ENCODE measurements around the gene ABHD17A.

Gene ABHD17A

DNA sequence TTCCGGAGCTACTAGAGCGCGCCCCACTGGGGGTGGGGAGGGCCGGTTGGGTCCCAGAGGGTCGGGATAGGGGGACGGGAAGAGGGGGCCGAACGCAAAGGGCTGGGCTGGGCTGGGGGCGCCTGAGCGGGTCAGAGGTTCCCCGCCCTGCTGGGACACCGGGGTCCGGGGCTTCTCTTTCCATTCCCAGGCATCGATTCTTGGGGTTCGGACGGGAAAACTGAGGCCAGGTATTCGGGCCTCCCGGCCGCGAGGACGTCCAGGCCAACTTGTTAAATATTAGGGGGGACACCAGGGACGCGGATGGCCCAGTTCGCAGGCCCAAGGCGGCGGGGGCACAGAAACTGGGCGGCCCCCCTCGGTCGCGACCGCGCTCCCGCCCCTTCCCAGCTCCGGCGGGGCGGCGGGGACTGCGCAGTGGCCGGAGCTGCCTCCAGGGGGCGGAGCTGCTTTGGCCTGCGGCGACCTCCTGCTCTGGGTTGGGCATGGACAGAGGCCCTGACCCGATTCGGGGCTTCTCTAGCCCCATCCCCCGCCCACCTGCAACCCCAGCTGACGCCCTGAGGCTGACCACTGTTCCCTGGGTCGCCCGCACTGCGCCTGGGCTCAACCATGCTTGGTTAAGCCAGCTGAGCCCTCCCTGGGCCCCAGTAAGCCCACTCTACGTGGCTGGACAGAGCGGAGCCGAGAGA lies 20.7 kb downstream of the ABHD17A start:
- peak; percentile 42 for DNase-seq (ENCODE audit: low read depth)

DNA sequence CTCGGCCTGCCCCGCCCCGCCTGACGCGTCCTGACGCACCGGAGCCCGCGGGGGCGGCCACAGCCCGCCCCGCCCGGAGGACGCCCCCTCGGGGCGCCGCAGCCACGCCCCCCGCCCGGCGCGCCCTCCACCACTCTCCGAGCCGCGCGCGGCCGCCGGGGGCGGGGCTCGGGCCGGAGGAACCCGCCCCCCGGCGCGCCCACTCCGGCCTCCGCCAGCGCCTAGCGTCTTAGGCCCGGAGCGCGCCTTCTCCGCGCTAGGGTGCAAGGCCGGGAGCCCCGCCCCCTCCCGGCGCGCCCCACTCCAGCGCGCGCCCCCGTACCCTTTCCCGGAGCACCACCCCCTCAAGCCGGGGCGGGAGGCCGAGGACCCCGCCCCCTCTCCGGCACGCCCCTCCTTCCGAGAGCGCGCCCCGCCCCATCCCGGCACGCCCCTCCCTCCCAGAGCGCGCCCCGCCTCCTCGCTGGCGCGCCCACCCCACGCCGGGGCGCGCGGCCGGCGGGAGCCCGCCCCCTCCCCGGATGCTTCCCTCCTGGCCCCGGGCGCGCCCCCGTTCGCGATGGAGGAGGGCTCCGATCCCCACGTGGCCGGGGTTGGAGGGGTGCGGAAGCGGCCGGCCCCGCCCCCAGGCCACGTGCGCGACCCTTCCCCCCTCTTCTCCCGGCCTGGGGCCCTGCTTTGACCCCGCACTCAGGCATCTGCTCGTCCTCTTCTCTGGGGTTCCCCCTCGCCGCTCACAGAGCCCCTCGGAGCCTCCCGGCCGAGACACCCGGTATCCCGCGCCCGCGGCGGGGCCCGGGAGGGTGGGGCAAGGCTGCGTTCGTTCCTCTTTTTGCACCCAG lies 21.4 kb downstream of the ABHD17A start:
- DNase-seq (ENCODE audit: low read depth) = peak; percentile 92

DNA sequence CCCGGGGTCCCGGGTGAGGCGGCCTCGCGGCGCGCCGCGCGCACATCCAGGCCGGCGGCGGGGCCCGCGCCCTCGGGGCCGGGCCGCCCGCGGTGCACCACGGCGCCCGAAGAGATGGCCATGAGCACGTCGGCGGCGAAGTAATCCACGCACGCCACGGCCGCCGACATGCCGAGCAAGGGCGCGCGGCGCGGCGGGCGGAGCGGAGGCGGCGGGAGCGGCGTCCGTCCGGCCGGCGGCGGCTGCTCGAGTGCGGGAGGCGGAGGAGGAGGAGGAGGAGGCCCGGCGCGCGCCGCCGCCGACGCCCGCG lies 22.0 kb downstream of the ABHD17A start, which contains the start of gene KLF16:
TSS of gene KLF16 (minus strand) at position 252 of the 310 bp plus-strand sequence. CDS start at position 170, 82 bp downstream.
- DNase-seq (ENCODE audit: low read depth) = no peak

DNA sequence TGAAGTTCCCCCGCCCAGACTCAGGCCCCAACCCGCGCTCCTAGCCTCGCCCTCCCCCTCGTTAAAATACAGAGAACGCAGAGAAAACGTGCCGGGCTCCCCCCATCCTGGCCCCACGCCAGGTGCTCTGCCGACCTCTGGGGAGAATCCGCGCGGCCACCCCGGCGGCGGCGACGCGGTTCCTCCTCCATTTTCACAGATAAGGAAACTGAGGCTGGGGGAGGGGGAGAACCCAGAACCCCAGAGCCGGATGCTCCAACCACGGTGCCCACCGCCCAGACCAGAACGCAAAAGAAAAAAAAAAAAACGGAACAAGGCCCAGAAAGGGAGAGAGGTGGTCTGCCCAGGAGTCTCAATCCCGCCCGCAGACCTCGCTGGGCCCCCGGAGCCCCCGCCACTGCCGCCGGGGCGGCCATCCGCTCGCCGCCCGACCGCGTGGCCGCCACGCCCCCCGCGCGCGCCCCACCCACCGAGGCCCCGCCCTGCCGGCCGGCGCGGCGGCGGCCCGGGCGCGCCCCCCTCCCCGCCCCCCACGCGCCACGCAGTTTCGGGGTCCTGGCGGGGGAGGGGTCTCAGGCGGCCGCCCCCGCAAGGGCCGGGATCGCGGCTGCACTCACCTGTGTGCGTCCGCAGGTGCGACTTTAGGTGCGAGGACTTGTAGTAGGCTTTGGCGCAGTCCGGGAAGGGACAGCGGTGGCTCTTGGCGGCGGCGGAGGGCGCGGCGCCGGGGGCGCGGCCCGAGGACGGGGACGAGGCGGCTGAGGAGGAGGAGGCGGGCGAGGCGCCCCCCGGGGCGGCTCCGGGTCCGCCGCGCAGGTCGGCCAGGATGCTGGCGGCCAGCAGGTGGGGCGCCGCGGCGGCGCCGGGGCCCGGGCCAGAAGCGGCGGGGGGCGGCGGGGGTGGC lies 22.6 kb downstream of the ABHD17A start:
- DNase-seq (ENCODE audit: low read depth) = peak; percentile 56

DNA sequence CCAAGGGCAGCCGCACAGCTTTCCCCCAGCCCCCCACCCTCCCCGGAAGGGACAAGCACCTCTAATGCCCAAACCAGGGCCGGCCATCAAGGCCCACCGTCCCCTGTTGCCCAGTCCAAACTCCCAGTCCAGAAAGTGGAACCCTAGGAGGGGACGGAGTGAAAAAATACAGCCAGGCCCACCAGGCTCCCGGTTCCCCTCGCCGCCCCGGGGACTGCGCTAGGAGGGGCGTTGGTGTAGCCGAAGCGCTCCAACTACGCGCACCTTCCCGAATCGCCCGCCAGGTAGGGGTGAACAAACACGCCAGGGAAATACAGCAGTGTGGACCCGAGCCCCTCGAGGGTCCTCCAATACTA lies 23.2 kb downstream of the ABHD17A start:
- DNase-seq (ENCODE audit: low read depth) = no peak

DNA sequence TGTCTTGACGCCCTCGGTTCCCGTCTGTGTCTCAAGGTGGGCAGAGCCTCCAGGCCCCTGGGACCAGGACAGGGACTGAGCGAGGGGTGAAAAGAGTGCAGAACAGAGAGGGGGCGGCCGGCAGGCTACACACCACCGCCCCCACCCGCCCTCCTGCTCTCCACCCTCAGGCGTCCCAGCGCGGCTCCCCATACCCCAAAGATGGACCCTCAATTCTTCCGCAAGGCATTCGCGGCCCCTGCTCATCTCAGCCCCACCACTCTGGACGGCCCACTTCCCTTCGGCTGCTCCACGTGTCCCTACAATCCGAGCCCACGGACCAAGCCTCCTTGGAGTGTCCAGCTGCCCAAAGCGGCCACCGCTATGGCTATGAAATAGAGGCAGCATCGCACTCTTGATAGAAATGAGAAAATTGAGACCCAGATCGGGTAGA lies 23.7 kb downstream of the ABHD17A start:
- no peak for DNase-seq (ENCODE audit: low read depth)

DNA sequence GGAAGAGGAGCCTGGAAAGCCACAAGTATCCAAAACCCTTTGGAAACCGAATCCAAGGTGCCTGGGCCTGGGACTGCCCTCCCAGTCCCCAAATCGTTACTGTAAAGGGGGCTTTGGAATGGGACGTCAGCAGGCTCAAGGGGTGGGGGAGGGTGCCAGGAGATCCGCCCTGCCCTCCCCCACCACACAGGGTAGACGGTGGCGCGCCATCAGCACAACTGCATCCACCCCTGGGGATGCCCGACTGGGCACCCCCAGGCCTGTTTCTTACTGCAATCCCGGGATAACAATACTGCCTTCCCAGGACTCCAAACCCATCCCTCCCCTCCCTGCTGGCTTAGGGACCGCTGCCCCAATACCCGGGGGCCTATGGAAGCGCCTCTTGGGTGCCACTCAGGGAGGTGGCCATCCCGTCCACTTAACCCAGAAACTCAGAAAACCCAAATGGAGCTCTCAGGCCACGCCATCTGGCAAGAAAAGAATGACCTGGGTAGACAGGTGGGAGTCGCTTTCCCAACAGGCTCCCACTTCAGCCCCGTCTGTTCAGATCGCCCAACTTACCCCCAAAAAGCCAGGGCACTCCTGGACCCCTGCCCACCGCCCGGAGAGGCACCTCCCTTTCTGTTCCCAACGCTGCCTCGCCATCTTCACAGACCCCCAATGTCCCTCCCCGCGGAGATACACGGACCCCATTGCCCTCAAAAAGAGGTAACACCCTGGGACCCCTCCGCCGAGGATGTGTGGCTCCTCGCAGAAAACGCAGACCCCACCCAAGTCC lies 24.3 kb downstream of the ABHD17A start:
- no peak for DNase-seq (ENCODE audit: low read depth)

DNA sequence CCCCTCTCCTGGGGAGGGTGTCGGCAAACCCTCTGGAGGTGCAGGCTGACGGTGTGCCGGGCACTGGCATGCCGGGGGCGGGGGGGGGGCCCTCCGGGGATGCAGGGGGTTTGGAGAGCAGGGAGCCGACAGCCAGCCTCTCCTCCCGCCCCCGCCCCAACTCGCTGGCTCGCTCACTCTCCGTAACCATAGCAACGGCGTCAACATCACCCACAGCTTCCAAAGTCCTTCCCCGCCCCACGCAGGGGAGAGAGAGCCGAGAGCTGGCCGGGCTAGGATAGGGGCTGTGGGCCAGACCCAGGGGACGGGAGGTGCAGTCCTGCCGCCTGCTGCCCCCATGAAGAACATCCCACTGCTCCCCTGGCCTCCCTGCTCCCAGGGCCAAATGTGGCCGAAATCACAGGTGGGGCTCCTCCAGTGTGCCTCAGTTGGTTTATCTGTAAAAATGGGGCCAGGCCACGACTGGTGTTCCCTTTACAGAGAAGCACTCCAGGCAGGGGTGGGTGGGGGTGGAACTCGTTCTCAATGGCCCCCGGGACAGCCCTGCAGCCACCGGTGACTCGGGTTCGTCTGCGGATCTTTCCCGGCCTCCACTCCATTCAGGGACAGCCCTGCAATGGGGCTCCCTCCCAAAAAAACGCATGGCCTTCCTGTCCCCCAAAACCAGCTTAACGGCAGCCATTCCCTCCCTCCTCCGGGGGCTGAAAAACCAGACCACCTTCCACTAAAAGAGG lies 25.1 kb downstream of the ABHD17A start:
- no peak for DNase-seq (ENCODE audit: low read depth)

DNA sequence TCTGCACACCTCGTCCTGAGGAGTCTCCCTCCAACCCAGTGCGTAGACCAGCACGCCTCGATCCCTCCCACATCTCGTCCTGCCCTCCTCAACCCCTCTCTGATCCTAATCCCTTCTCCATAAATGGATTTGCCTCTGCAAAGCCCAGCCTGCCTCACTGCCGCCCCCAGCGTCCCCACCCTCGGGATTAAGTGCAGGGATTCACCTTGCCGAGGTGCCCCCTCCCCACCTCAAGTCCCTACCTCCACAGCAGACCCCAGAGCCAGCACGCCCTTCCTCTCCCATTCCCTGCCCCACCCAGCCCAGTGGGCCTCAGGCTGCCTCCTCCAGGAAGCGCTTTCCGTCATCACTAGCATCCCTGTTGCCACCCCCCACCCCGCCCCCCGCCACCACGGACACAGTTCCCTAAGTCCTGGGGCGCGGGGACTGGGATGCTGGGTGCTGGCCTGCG lies 25.9 kb downstream of the ABHD17A start:
- DNase-seq (ENCODE audit: low read depth) = no peak

DNA sequence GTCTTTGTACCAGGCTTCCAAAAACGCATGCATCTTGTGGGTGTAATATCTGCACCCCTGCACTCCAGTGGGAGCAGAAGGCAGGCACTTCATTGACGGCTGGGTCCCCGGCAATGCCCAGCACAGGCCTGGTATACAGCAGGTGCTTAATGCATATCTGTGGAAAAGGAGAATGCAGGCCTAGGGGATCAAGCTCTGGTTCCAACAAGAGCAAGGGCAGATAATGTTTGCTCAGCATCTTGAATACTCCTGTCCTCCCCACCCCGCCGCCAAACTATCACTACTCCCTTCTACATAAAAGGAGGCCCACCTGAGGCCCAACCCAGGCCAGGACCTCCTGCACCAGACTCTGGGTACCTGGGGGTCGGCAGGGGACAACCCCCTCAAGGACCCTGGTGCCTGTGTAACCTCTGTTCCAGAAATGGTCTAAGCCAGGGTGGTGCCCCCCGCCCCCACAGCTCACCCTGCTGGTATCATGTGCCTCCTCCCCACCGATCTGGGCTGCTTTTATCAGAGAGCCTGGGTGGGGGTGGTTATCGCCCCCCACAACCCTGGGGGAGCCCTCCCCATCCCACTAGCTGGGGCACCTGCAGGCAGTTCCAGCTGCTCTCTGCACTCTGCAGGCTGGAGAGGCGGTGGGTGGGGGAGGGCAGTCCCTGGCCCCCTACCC lies 26.7 kb downstream of the ABHD17A start:
- no peak for DNase-seq (ENCODE audit: low read depth)

DNA sequence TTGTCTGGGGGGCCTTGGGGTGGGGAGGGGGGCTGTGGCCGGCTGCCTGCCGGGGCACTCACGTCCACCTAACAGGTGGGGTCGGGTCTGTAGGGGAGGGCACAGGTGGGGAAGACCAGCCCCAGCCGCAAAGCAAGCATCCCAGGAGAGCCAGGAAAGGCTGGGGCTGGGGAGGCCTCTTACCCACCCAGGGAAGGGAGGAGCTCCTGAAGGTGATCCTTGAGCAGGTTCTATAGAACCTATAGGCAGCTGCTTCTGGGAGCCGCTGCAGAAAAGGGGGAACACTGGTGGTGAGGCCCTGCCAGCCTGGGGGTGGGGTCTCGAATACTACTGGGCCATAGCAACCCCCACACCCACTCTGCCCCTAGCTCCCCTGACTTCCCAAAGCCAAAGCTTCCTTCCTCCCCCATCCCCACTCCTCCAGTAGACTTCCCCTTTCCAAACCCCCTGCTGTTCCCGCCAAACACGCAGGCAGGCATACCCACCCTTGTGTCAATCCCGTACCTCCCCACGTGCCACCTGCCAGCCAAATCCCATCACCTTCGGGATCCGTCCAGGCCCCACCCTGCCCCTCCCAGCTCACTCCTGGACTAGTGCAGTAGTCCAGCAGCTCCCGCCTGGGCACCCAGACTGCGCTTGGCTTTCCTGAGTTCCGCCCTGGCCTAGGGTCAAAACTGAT lies 27.5 kb downstream of the ABHD17A start:
- no peak for DNase-seq (ENCODE audit: low read depth)

DNA sequence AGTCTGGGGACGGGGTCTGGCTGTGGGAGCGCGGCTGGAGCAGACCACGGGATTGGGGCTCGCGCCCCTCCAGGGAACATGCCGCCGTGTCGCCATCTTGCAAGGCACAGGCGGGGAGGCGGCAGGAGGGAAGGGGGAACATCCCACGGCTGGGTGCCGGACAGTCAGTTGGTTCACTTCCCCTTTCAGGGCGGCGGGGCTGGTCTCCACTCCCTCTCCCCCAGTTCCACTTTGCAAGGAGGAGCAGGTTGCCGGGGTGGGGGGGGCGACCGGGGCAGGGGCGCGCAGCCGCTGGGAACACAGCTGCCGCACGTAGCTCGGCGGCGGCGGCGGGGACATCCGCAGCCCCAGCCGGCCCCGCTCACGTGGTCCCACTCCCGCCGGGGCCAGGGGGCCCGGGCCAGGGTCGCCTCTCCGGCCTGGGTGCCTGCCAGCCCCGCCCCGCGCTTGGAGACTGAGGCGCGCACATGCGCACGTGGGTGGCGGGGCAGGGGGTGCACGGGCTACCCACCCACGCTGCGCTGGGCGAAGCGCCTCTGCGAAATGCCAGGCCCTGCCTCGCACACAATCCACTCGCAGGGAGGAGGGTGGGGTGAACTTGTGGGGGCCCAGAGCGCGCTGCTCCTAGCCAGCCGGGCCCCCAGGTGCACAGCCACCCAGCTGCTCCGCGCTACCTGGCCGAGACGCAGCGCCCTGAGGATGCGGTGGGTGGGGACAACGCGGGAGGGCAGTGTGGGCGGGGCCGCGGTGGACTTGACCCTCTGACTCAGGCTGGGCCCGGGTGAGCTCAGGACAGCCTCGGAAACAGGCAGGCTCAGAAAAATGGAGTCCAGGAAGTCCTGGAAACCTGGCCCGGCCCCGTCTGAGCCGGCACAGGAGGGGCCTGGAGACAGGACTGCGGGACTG lies 28.3 kb downstream of the ABHD17A start:
- no peak for DNase-seq (ENCODE audit: low read depth)

DNA sequence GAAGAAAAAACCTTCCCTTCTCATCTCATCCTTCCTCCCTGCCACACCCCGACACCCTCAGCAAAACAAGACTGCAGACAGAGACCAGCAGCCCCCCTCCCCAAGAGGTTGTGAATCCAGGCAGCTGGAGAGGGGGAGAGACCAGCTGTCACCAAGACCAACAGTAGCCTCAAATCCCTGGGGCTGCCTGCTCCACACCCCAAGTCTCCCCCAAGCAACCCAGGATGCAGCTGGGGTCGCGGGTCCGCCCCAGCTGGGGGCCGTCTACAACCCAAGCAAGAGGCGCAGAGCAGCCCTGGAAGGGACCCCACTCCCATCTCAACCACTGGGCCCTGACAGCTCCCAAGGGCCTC lies 29.0 kb downstream of the ABHD17A start:
- no peak for DNase-seq (ENCODE audit: low read depth)

DNA sequence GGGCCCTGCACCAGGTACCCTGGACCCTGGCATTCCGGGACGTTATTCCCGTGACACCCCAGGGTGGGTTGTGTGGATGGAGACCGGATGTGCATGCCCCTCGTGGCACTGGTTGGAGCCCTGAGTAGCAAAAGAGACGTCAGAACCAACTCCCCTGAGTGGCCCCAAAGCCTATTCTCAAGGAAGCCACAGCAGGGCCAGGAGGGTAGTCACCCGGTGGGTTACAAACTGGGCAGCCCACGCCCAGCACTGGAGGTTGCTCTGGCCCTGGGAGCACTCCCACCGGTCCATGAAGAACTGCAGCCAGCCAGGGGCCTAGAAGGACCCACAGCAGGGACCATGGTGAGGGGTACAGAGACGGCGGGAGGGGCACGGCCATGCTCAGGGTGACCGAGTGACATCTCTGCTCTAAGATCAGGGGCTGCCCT lies 29.5 kb downstream of the ABHD17A start:
- no peak for DNase-seq (ENCODE audit: low read depth)

DNA sequence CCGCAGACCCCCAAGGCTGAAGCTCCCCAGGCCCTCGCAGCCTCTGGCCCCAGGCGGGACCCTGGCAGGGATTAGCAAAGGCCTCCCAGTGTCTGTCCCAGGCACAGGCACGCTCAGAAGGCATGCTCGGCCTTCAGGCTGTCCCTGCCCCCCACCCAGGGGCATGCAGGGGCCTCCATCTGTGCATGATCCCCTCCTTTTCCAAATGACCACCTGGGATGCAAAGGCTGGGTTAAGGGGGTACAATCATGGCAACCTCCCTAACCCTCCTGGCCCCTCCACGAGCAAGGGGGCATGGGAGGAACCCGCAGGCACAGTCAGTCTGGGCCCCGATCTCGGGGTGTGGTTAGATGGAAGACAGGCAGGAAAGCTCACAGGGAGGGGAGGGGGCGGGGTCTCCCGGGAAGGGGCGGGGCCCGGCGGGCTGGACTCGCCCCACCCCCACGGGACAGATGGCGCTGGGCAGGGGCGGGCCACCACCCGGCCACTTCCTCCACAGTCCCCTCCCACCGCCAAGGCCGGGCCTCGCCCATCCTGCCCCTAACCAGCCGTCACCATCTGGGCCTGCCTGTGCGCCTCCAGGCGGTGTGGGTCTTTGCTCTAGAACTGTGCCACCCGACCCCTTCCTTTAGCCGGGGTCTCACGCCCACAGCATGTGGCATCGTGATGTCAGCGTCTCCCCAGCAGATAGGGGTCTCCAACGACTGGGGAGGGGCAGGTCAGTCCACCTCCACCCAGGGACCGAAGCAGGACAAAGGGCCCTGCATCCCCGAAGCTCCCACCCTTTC lies 30.1 kb downstream of the ABHD17A start:
- DNase-seq (ENCODE audit: low read depth) = peak; percentile 55

DNA sequence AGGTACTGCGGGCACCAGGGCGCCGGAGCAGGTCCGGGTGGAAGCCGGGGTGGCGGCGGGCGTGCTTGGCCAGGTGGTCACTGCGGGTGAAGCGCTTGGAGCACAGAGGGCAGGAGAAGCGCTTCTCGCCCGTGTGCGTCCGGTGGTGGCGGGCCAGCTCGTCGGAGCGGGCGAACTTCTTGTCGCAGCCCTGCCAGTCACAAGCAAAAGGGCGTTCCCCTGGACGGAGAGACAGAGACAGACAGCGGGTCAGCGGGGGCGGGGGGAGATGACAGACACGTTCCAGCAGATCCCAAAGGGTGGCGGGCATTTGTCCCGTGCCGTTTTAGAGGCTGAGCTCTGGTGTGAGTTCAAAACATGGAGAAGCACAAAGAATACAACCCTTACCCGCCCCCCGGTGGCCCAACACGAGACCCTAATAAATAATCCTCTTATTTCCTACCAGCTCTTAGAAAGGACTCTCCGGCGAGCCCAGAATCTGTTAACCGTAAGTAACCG lies 30.7 kb downstream of the ABHD17A start:
- DNase-seq (ENCODE audit: low read depth) = no peak

DNA sequence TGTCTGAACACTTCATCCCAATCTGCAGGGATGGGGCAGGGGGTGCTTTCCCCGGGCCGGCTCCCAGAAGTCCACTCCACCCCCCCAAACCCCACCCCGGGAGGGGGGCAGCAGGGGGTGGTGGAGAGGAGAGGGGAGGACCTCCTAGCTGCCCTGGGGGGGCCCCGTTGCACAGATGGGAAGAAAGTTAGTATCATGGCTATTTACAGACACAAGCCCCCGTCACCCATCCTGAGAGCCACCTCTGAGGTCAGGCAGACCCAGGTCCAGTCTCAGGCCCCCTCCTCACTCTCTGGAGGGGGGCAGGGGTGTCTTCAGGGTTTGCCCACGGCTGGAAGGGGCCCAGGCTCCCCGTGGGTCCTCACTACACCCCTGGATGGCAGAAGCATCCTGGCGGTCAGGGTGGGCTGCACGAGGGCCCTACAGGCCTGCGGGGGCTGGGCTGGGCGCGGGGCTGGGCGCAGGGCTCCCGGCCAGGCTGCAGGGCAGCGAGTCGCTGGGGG lies 31.2 kb downstream of the ABHD17A start:
- no peak for DNase-seq (ENCODE audit: low read depth)

Data from stimulated activated CD8-positive, alpha-beta memory T cell treated with anti-CD3 and anti-CD28 coated beads, Interleukin-15, amount 100 ng/mL, for 24 hours (primary cell).